GM18909 (cell line): Measurements from ENCODE around the gene KCNJ2.

Source experiments
- ATAC-seq: cut with Tn5 transposase; IDR thresholded peaks from one replicate; pipeline ENCODE4 v1.9.1; 2021; ENCODE audit warnings: mild to moderate bottlenecking; ENCODE audit not compliant: unreplicated experiment, poor library complexity

Gene KCNJ2

GRCh38 chr17:70201872-70202419, 32.6 kb downstream of the KCNJ2 start:
- no peak for ATAC-seq

- ATAC-seq, result no peak
These were observed 33.5 kb downstream of the KCNJ2 start for GRCh38 chr17:70202840-70203239.

GRCh38 chr17:70204431-70204830, 35.1 kb downstream of the KCNJ2 start:
- ATAC-seq, result no peak

DNA sequence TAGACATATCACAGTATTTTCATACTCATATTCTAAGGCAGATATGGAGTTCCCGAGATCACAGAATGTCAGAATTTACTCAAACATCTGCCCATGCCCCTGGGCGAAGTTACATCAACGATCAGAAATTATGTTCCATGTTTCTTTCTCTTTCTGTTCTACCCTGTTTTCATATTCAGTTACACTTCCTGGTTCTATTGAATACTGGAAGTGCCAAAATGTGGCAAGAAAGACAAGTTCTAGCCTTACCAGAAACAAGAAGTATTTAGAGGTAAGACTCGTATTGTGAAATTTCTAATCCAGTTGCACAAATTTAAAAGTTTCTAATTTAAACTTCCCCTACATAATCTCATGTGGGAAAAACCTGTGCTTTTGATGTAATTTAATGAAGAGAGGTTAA, 36.1 kb downstream of the KCNJ2 start:
- no peak for ATAC-seq

DNA sequence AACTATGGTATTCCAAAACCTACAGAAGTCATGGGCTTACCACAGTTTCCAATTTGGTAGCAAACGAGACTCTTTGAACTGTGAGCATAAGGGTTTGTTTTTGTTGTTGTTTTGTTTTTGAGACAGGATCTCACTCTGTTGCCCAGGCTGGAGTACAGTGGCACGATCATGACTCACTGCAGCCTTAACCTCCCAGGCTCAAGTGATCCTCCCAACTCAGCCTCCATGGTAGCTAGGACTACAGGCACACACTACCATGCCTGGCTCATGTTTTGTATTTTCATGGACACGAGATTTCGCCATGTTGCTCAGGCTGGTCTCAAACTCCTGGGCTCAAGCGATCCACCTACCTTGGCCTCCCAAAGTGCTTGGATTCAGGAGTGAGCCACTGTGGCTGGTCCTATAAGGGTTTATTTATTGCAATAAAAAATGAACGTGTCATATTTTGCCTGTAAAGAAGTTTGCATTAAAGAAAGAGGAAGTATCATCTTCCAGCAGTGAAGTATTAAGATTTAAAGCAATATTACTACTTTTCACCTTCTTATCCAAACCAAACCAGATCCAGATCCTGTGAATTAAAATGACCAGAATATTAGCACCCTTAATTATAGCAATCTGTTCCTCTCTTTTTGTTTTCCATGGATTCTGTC, 37.2 kb downstream of the KCNJ2 start:
- ATAC-seq, result no peak

- ATAC-seq, result no peak
These were observed 37.9 kb downstream of the KCNJ2 start for GRCh38 chr17:70207184-70207583.

- no peak for ATAC-seq
These were observed 38.9 kb downstream of the KCNJ2 start for GRCh38 chr17:70208080-70208794.

- no peak for ATAC-seq
These were observed 39.7 kb downstream of the KCNJ2 start for GRCh38 chr17:70208825-70209555.

DNA sequence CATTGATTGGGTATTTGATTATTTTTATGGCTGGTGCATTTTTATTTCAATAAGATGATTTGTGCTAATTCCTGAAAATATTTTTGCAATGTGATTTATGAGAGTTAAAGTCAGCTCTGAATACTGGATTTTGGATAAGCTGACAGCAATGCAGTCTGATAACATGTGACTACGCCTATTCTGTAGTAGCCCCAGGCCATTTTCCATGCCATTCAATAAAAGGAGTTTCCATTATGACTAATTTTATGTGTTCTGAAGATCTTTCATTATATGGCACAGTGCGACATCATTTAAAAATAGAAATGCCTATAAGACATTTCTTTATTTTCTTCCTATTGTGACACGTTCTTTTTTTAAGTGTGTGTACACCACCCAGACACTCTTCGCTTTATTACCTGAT, 46.3 kb downstream of the KCNJ2 start:
- no peak for ATAC-seq

DNA sequence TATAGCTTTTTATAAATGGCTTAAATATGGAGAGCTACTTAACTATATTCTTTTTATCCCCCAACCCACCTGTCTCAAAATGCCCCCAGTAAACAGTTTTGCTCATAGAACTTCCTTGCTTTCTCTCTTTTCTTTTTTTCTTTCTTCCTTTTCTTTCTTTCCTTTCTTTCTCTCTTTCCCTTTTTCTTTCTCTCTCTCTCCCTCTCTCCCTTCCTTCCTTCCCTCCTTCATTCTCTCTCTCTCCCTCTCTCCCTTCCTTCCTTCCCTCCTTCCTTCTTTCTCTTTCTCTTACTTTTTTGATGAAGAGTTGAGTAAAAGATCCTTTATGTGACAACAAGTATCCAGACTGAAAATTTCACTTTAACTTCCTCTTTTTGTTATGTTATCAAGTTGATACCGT, 48.2 kb downstream of the KCNJ2 start:
- no peak for ATAC-seq

DNA sequence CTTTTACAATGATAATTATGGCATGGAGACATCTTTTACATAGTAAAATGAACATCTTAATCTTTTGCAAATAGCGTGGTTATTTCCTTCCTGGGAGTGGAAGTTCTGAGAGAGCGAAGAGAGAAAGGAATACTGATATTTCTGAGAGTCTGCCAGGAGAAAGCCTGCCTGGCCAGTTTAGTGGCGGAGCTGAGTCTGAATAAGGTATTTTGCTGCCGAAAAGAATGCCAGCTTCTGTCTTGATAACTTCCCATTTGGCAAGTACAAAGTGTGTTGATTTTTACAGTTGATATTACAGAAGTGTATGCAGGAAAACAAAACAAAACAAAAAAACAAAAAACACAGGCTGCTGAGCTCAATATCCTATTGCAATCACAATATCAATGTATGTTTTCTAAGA, 55.9 kb downstream of the KCNJ2 start:
- ATAC-seq, result no peak
